DND-41 (cell line): ENCODE measurements around the gene AICDA.

Experiments
- EZH2 ChIP-seq: IDR thresholded peaks from 3 replicates; pipeline ENCODE4 v1.6.1; 2012; ENCODE audit warnings: borderline replicate concordance, low read depth, mild to moderate bottlenecking, moderate library complexity, low read length, inconsistent platforms; ENCODE audit not compliant: severe bottlenecking
- TF ChIP-seq, protein P1 (sequence below): IDR thresholded peaks from 2 replicates; pipeline ENCODE4 v1.5.1; 2012; ENCODE audit warnings: borderline replicate concordance, low read length, moderate library complexity, mild to moderate bottlenecking; ENCODE audit not compliant: poor library complexity, severe bottlenecking; ENCODE audit errors: extremely low read depth

DNA sequence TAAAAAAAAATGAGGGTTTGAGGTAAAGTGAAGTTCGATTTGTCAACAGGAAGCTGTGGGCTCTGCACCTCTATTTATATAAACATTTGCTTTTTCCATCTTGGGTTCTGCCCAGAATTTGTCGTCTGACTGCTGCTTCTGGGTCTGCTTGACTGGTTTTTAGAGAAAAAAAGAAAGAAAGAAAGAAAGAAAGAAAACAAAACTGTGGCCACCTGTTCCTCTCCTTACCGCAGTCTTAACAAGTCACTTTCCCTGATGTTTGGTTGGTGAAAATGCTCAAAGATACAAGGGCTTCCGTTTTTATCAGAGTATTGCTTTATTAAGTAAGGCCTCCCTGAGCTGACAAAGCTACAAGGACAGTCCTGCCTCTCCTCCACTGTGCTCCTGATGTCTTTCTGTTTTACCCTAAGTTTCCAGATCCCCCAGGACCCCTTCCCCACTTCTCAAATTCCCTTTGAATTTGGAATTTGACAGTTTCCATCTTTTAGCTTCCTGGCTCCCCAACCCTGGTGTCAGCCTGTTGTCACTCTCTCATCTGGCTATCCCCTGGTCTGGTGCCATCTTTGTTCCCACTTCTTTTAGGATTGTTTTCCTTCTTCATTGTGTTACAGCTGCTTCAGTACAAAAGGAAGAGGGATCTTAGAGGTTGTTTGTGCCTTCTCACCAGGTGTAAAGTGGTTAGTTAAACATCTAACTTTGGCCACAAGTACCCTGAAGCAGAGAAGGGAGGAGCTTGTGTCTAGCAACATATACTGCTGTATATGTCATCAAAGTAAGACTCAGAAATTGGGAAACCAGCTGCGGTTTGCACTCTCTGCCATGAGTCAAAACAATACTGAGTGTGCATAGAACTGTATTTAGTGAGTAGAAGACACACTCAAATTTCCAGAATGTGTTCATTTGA, 31.9 kb upstream of the AICDA start:
- TF ChIP-seq, protein P1, sequence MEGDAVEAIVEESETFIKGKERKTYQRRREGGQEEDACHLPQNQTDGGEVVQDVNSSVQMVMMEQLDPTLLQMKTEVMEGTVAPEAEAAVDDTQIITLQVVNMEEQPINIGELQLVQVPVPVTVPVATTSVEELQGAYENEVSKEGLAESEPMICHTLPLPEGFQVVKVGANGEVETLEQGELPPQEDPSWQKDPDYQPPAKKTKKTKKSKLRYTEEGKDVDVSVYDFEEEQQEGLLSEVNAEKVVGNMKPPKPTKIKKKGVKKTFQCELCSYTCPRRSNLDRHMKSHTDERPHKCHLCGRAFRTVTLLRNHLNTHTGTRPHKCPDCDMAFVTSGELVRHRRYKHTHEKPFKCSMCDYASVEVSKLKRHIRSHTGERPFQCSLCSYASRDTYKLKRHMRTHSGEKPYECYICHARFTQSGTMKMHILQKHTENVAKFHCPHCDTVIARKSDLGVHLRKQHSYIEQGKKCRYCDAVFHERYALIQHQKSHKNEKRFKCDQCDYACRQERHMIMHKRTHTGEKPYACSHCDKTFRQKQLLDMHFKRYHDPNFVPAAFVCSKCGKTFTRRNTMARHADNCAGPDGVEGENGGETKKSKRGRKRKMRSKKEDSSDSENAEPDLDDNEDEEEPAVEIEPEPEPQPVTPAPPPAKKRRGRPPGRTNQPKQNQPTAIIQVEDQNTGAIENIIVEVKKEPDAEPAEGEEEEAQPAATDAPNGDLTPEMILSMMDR, result no peak
- no peak for TF ChIP-seq EZH2
